Neural cell (in vitro differentiated cells): ENCODE data around the gene SULT6B1. TPM values are rescaled to one million over a fixed set of nuclear protein-coding genes. Genes with fewer than 3 reads are reported as not detected.

Experiments used
- H2AFZ ChIP-seq: fragments of 200-600, 300-800 bp; sonication (generic), shearing (Covaris generic); 2 replicates; pipeline ENCODE4 v1.6.0; 2014; ENCODE audit warnings: low read depth, mild to moderate bottlenecking, antibody characterized with exemption, low read length, moderate library complexity
- H3F3A ChIP-seq: fragments of 200-600 bp; shearing (Covaris generic); 2 replicates; pipeline ENCODE4 v1.6.1; 2016; ENCODE audit warnings: mild to moderate bottlenecking, moderate library complexity, mixed read lengths, antibody characterized with exemption, low read length; ENCODE audit not compliant: insufficient read depth, poor library complexity, severe bottlenecking
- H3K27ac ChIP-seq: fragments of 200-600, 300-800 bp; sonication (generic), shearing (Covaris generic); 2 replicates; pipeline ENCODE4 v1.5.1; 2014; ENCODE audit warnings: mild to moderate bottlenecking, low read length, moderate library complexity
- H3K27me3 ChIP-seq: fragments of 300-800, 200-600 bp; sonication (generic), shearing (Covaris generic); 2 replicates; pipeline ENCODE4 v1.6.0; 2014; ENCODE audit warnings: mild to moderate bottlenecking, low read depth, low read length, moderate library complexity; ENCODE audit not compliant: insufficient read depth
- H3K36me3 ChIP-seq: fragments of 300-800, 200-600 bp; sonication (generic), shearing (Covaris generic); 2 replicates; pipeline ENCODE4 v1.5.1; 2014; ENCODE audit warnings: mild to moderate bottlenecking, antibody characterized with exemption, low read length, moderate library complexity; ENCODE audit not compliant: insufficient read depth
- H3K4me2 ChIP-seq: fragments of 300-800, 200-600 bp; sonication (generic), shearing (Covaris generic); 2 replicates; pipeline ENCODE4 v1.6.0; 2014; ENCODE audit warnings: mild to moderate bottlenecking, low read length
- H3K4me3 ChIP-seq: fragments of 300-800, 200-600 bp; sonication (generic), shearing (Covaris generic); 2 replicates; pipeline ENCODE4 v1.5.1; 2014; ENCODE audit warnings: mild to moderate bottlenecking, low read length, moderate library complexity
- H3K79me2 ChIP-seq: fragments of 200-600 bp; shearing (Covaris generic); replicated peaks from 2 replicates; pipeline ENCODE4 v1.6.0; 2014; ENCODE audit warnings: mild to moderate bottlenecking, low read length, moderate library complexity; ENCODE audit not compliant: insufficient read depth
- H3K9ac ChIP-seq: fragments of 300-800, 200-600 bp; sonication (generic), shearing (Covaris generic); 2 replicates; pipeline ENCODE4 v1.6.1; 2016; ENCODE audit warnings: mild to moderate bottlenecking, low read length, mixed read lengths
- H3K9me2 ChIP-seq: fragments of 200-600 bp; shearing (Covaris generic); 2 replicates; pipeline ENCODE4 v1.6.1; 2016; ENCODE audit warnings: mild to moderate bottlenecking, low read length, mixed read lengths; ENCODE audit not compliant: insufficient read depth
- H3K9me3 ChIP-seq: fragments of 200-600, 300-800 bp; sonication (generic), shearing (Covaris generic); 2 replicates; pipeline ENCODE4 v1.6.1; 2016; ENCODE audit warnings: mild to moderate bottlenecking, mixed run types, low read length, moderate library complexity, mixed read lengths
- H4K20me1 ChIP-seq: fragments of 200-600 bp; shearing (Covaris generic); 2 replicates; pipeline ENCODE4 v1.6.1; 2016; ENCODE audit warnings: mild to moderate bottlenecking, mixed run types; ENCODE audit not compliant: insufficient read depth
- EP300 ChIP-seq: fragments of 450-650 bp; conservative IDR thresholded peaks from 2 replicates; pipeline ENCODE4 v1.6.1; 2014; ENCODE audit warnings: antibody characterized with exemption, mild to moderate bottlenecking, moderate library complexity; ENCODE audit not compliant: poor library complexity, severe bottlenecking
- EZH2 ChIP-seq: fragments of 200-600, 300-800 bp; shearing (Covaris generic), sonication (generic); IDR thresholded peaks from 2 replicates; pipeline ENCODE4 v1.6.1; 2014; ENCODE audit warnings: antibody characterized with exemption, low read length, borderline replicate concordance, mild to moderate bottlenecking; ENCODE audit not compliant: insufficient read depth, poor library complexity, severe bottlenecking
- MXI1 ChIP-seq: fragments of 450-650 bp; conservative IDR thresholded peaks from 2 replicates; pipeline ENCODE4 v1.6.1; 2014; ENCODE audit warnings: antibody characterized with exemption, mild to moderate bottlenecking; ENCODE audit not compliant: poor library complexity, severe bottlenecking
- POLR2AphosphoS5 ChIP-seq: IDR thresholded peaks from 2 replicates; pipeline ENCODE4 v1.6.1; 2012
- RAD21 ChIP-seq: fragments of 450-650 bp; conservative IDR thresholded peaks from 2 replicates; pipeline ENCODE4 v1.6.1; 2014; ENCODE audit warnings: antibody characterized with exemption, mild to moderate bottlenecking, moderate library complexity
- SMC3 ChIP-seq: fragments of 450-650 bp; conservative IDR thresholded peaks from 2 replicates; pipeline ENCODE4 v1.6.1; 2014; ENCODE audit warnings: antibody characterized with exemption, mild to moderate bottlenecking, moderate library complexity; ENCODE audit not compliant: poor library complexity
- TAF1 ChIP-seq: IDR thresholded peaks from 2 replicates; pipeline ENCODE4 v1.6.1; 2012; ENCODE audit warnings: low read depth
- polyA minus RNA-seq: library from RNA; depleted of rRNA, polyadenylated mRNA; stranded (reverse); fragments of >200 nt; gene quantifications from 2 replicates; pipeline ENCODE4 v1.2.3, GENCODE V29; 2014
- polyA plus RNA-seq: library from polyadenylated mRNA; depleted of rRNA; stranded (reverse); fragments of >200 nt; gene quantifications from 2 replicates; pipeline ENCODE4 v1.2.3, GENCODE V29; 2014
- TF ChIP-seq, protein P1 (sequence below): fragments of 450-650 bp; IDR thresholded peaks from 2 replicates; pipeline ENCODE4 v1.5.1; 2014; ENCODE audit warnings: antibody characterized with exemption, mild to moderate bottlenecking, moderate library complexity; ENCODE audit not compliant: poor library complexity, severe bottlenecking
- TF ChIP-seq, protein P2 (sequence below): IDR thresholded peaks from 2 replicates; pipeline ENCODE4 v1.6.1; 2012; ENCODE audit warnings: borderline replicate concordance

Gene SULT6B1
- not detected in 2 replicates for polyA plus RNA-seq
- not detected in 2 replicates for polyA minus RNA-seq

DNA sequence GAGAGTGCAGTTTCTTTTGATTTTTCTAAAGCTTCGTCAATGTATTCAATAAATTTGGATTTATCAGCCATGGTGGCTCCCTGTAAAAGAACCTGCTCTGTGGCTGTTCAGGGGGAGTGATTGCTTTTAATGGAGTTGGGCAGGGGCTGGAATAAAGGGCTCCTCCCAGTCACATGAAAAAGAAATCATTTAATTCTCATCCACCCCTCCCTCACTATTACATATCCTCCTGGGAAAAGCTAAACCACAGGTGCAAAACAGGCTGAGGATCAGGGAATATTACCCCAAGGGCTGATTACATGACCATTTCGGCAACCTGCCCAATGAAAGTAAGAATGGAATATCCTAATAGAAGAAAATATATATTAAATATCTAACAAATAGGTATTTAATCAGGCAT lies at the start of gene SULT6B1:
Gene SULT6B1 (minus strand): TSS at position 101 of the 400 bp plus-strand sequence. CDS start 30 bp downstream, at position 71.
- Histone ChIP-seq H3K27ac (no peak within 1 kb of the TSS), H4K20me1 (no peaks in the 10 kb centered on the region), H3F3A (no peaks in the 10 kb centered on the region), H3K9me3 (no peaks in the 10 kb centered on the region), H3K79me2 (no peaks in the 10 kb centered on the region), H3K36me3 (no peaks in the 10 kb centered on the region), H2AFZ (no peak within 1 kb of the TSS), H3K9ac (no peak within 1 kb of the TSS), H3K4me2 (no peak within 1 kb of the TSS), H3K9me2 (no peaks in the 10 kb centered on the region), H3K4me3 (no peak within 1 kb of the TSS), H3K27me3 (no peaks in the 10 kb centered on the region)
- TF ChIP-seq SMC3 (no peak), TAF1 (no peak), MXI1 (no peak), POLR2AphosphoS5 (no peak), EP300 (no peak), RAD21 (no peak), EZH2 (no peak)
- TF ChIP-seq, protein P1, sequence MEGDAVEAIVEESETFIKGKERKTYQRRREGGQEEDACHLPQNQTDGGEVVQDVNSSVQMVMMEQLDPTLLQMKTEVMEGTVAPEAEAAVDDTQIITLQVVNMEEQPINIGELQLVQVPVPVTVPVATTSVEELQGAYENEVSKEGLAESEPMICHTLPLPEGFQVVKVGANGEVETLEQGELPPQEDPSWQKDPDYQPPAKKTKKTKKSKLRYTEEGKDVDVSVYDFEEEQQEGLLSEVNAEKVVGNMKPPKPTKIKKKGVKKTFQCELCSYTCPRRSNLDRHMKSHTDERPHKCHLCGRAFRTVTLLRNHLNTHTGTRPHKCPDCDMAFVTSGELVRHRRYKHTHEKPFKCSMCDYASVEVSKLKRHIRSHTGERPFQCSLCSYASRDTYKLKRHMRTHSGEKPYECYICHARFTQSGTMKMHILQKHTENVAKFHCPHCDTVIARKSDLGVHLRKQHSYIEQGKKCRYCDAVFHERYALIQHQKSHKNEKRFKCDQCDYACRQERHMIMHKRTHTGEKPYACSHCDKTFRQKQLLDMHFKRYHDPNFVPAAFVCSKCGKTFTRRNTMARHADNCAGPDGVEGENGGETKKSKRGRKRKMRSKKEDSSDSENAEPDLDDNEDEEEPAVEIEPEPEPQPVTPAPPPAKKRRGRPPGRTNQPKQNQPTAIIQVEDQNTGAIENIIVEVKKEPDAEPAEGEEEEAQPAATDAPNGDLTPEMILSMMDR, result no peak
- TF ChIP-seq, protein P2, sequence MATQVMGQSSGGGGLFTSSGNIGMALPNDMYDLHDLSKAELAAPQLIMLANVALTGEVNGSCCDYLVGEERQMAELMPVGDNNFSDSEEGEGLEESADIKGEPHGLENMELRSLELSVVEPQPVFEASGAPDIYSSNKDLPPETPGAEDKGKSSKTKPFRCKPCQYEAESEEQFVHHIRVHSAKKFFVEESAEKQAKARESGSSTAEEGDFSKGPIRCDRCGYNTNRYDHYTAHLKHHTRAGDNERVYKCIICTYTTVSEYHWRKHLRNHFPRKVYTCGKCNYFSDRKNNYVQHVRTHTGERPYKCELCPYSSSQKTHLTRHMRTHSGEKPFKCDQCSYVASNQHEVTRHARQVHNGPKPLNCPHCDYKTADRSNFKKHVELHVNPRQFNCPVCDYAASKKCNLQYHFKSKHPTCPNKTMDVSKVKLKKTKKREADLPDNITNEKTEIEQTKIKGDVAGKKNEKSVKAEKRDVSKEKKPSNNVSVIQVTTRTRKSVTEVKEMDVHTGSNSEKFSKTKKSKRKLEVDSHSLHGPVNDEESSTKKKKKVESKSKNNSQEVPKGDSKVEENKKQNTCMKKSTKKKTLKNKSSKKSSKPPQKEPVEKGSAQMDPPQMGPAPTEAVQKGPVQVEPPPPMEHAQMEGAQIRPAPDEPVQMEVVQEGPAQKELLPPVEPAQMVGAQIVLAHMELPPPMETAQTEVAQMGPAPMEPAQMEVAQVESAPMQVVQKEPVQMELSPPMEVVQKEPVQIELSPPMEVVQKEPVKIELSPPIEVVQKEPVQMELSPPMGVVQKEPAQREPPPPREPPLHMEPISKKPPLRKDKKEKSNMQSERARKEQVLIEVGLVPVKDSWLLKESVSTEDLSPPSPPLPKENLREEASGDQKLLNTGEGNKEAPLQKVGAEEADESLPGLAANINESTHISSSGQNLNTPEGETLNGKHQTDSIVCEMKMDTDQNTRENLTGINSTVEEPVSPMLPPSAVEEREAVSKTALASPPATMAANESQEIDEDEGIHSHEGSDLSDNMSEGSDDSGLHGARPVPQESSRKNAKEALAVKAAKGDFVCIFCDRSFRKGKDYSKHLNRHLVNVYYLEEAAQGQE, result no peak

- Histone ChIP-seq H3K27me3 (no peaks in the 10 kb centered on the region), H3K36me3 (peaks cover 12% of the 10 kb centered on the region), H3K4me3 (peak overlapping the region; percentile 88), H3K79me2 (peaks cover 49% of the 10 kb centered on the region), H3K9me2 (no peaks in the 10 kb centered on the region), H2AFZ (peak overlapping the region; percentile 77), H3K4me2 (peak overlapping the region; percentile 89), H3F3A (no peaks in the 10 kb centered on the region), H3K9ac (peak overlapping the region; percentile 92), H3K27ac (peak overlapping the region; percentile 93), H4K20me1 (no peaks in the 10 kb centered on the region), H3K9me3 (no peaks in the 10 kb centered on the region)
- TF ChIP-seq RAD21, result no peak
- TF ChIP-seq MXI1, result peak; percentile 44
- no peak for TF ChIP-seq EZH2
Measured at GRCh38 chr2:37232131-37232933, 43.9 kb upstream of the SULT6B1 start.
